ENCODE results near the gene FTSJ3.
"Not testable (repeated sequence)": the region's sequence is repeated elsewhere in the genome, so short reads cannot be mapped to it uniquely, and the experiment has no call there.

- not testable (repeated sequence) for TF ChIP-seq EZH2 (IDR thresholded peaks at IDR 0.05; ENCODE audit: low read depth, unreplicated experiment); CTCF (conservative IDR thresholded peaks at IDR 0.05; ENCODE audit: low read depth in 2 of 2); CREB1 (CRISPR knock-in tag; IDR thresholded peaks at IDR 0.05; ENCODE audit: low read depth); EZH2phosphoT487 (IDR thresholded peaks at IDR 0.05; ENCODE audit: unreplicated experiment); POLR2AphosphoS5 (IDR thresholded peaks at IDR 0.05; ENCODE audit: low read depth); NANOG (IDR thresholded peaks at IDR 0.05; ENCODE audit: borderline replicate concordance); ZNF462 (CRISPR knock-in tag; IDR thresholded peaks at IDR 0.05); REST (IDR thresholded peaks at IDR 0.05; ENCODE audit: unreplicated experiment); ZNF331 (CRISPR knock-in tag; IDR thresholded peaks at IDR 0.05; ENCODE audit: low read depth); STAT1 (IDR thresholded peaks at IDR 0.05; ENCODE audit: unreplicated experiment)
These were observed 47.2 kb upstream of the FTSJ3 start for GRCh38 chr17:63874693-63875092.
